GM12878 (cell line): ENCODE results near the gene FNTB.

Experiments
- EP300 ChIP-seq, 2 experiments: fragments of 150-350 bp in 1 of 2; IDR thresholded peaks; 2 replicates each; pipeline ENCODE4 v1.6.1; 2011 to 2012; ENCODE audit warnings: low read depth in 2 of 2, low read length in 2 of 2, borderline replicate concordance in 1 of 2, improper control_type of control experiment in 1 of 2, inconsistent platforms in 1 of 2; ENCODE audit not compliant: control insufficient read depth in 1 of 2
- FOXM1 ChIP-seq: IDR thresholded peaks from 2 replicates; pipeline ENCODE4 v1.6.1; 2012; ENCODE audit warnings: low read depth, mild to moderate bottlenecking, inconsistent platforms, low read length, moderate library complexity
- PBX3 ChIP-seq: IDR thresholded peaks from 2 replicates; pipeline ENCODE4 v1.6.1; 2011; ENCODE audit warnings: mild to moderate bottlenecking, low read depth, low read length, moderate library complexity; ENCODE audit not compliant: insufficient replicate concordance
- TF ChIP-seq, protein P1 (sequence below), 3 experiments: IDR thresholded peaks in 2 of 3; conservative IDR thresholded peaks in 1 of 3; 2 replicates each; pipeline ENCODE4 v1.5.1; 2011; ENCODE audit warnings: low read depth in 3 of 3, low read length in 3 of 3, mild to moderate bottlenecking in 3 of 3, control low read depth in 2 of 3, moderate library complexity in 2 of 3, inconsistent platforms in 1 of 3, mixed read lengths in 1 of 3; ENCODE audit not compliant: control insufficient read depth in 2 of 3, insufficient read depth in 1 of 3; ENCODE audit errors: extremely low read depth in 1 of 3

GRCh38 chr14:65033181-65033580, 46.5 kb downstream of the FNTB start:
- TF ChIP-seq EP300 (IDR thresholded peaks at IDR 0.05; ENCODE audit: borderline replicate concordance in 1 of 2, control insufficient read depth in 1 of 2, low read depth in 2 of 2, low read length in 2 of 2): no peak
- TF ChIP-seq, protein P1, sequence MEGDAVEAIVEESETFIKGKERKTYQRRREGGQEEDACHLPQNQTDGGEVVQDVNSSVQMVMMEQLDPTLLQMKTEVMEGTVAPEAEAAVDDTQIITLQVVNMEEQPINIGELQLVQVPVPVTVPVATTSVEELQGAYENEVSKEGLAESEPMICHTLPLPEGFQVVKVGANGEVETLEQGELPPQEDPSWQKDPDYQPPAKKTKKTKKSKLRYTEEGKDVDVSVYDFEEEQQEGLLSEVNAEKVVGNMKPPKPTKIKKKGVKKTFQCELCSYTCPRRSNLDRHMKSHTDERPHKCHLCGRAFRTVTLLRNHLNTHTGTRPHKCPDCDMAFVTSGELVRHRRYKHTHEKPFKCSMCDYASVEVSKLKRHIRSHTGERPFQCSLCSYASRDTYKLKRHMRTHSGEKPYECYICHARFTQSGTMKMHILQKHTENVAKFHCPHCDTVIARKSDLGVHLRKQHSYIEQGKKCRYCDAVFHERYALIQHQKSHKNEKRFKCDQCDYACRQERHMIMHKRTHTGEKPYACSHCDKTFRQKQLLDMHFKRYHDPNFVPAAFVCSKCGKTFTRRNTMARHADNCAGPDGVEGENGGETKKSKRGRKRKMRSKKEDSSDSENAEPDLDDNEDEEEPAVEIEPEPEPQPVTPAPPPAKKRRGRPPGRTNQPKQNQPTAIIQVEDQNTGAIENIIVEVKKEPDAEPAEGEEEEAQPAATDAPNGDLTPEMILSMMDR (IDR thresholded peaks at IDR 0.05 in 2 of 3, conservative IDR thresholded peaks at IDR 0.05 in 1 of 3; ENCODE audit: control insufficient read depth in 2 of 3, extremely low read depth in 1 of 3, insufficient read depth in 1 of 3, low read depth in 3 of 3, low read length in 3 of 3): no peak
- no peak for TF ChIP-seq PBX3
- no peak for TF ChIP-seq FOXM1
